GM18502 (cell line): ENCODE results near the gene BMS1.
"Not testable (repeated sequence)": the region's sequence is repeated elsewhere in the genome, so short reads cannot be mapped to it uniquely, and the experiment has no call there.

Source experiments
- ATAC-seq: cut with Tn5 transposase; IDR thresholded peaks from one replicate; pipeline ENCODE4 v1.9.1; 2021; ENCODE audit warnings: mild to moderate bottlenecking; ENCODE audit not compliant: unreplicated experiment, poor library complexity

Gene BMS1

GRCh38 chr10:42790835-42791234, 8.2 kb downstream of the BMS1 start:
- no peak for ATAC-seq

GRCh38 chr10:42795701-42796100, 13.1 kb downstream of the BMS1 start:
- no peak for ATAC-seq

GRCh38 chr10:42801135-42801534, 18.5 kb downstream of the BMS1 start:
- ATAC-seq: no peak

GRCh38 chr10:42802876-42803275, 20.3 kb downstream of the BMS1 start:
- no peak for ATAC-seq

DNA sequence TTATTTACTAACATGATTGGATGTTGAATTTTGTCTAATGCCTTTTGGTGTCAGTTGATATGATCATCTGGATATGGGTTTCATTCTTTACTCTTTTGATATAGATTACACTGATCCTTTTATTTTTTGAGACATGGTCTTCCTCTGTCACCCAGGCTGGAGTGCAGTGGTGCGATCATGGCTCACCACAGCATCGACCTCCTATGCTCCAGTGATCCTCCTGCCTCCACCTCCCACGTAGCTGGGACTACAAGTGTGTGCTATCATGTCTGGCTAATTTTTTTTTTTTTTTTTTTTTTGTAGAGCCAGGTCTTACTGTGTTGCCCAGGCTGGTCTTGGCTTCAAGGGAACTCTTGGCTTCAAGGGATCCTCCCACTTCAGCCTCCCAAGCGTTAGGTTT, 27.1 kb downstream of the BMS1 start:
- ATAC-seq: peak; percentile 69

DNA sequence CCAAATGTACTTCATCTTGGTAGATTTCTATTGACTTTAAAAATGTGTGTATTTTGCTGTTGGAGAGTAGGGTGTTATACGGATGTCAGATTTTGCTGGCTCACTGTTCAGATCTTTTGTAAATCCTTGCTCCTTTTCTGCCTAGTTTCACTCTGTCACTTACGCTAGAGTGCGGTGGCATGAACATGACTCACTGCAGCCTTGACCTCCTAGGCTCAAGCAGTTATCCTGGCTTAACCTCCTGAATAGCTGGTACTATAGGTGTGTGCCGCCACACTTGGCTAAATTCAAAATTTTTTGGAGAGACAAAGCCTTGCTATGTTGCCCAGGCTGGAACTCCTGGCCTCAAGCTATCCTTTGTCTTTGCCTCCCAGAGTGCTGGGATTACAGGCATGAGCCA, 29.4 kb downstream of the BMS1 start:
- no peak for ATAC-seq

GRCh38 chr10:42813989-42814687, 31.5 kb downstream of the BMS1 start:
- ATAC-seq: not testable (repeated sequence)

GRCh38 chr10:42816334-42816733, 33.7 kb downstream of the BMS1 start:
- ATAC-seq: not testable (repeated sequence)

- no peak for ATAC-seq
These were observed 34.3 kb downstream of the BMS1 start for GRCh38 chr10:42816912-42817311.

DNA sequence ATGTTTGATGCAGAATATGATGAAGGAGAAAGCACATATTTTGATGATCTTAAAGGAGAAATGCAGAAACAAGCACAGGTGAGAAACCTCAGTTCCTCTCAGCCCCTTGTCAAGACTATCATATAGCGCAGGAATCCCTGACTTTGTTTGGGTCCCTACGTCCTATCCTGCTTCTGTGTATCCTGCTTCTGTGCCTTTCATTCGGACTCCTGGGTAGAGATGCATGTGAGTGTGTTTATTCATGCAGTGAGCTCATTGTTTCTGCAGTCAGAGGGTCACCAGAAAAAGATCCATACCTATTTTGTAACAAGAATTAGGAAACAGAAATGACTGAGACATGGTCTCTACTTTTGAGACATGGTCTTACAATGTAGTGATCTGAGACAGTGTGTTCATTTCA, 34.8 kb downstream of the BMS1 start:
- ATAC-seq: not testable (repeated sequence)

DNA sequence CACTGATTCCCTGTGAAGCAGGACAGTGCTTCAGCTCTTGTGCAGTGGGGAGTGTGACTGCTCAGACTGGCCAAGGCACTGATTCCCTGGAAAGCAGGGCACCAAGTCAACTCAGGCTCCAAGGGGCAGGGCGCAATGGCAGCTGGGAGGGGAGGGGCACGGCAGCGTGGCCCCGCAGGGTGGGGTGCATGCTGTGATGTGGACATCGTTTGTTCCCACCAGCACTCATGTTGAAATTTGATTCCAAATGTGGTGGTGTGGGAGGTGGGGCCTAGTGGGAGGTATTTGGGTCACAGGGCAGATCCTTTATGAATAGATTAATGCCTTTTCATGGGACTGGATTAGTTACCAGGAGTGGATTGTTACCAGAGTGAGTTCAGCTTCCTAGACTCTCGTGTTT, 44.2 kb downstream of the BMS1 start:
- not testable (repeated sequence) for ATAC-seq

DNA sequence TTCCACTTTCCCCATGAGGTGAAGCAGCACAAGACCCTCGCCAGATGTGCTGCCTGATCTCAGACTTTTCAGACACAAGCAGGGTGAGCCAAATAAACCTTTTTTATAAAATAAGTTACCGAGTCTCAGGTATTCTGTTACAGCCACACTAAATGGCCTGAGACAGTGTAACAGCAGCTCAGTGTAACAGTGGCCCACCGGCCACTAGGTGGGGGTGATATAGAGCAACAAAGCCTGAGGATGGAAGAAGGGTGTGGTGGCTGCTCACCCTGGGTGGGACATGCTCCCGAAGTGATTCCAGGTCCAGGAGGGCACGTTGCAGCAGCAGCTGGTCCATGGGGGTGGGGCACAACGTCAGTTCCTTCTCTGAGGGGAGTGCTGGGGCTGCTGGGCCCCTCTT, 44.6 kb downstream of the BMS1 start:
- ATAC-seq: no peak

- ATAC-seq: not testable (repeated sequence)
These were observed 45.8 kb downstream of the BMS1 start for GRCh38 chr10:42828391-42828790.

DNA sequence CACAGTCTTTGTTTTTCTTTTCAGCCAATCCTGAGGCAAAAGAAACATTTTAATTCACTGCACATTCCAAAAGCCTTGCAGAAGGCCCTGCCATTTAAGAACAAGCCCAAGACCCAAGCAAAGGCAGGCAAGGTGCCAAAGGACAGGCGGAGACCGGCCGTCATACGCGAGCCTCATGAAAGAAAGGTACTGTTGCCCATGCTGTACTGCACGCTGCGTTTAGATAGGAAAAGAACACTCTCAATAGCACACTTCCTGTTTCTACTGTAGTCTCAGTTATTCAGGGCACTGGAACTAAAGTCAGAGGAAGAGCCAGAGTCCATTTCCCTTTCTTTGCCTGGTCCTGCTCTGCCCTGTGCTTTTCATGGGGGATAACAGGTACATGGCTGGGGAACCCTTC, 47.6 kb downstream of the BMS1 start:
- ATAC-seq: no peak

- ATAC-seq: no peak
These were observed 53.5 kb downstream of the BMS1 start for GRCh38 chr10:42836096-42836495.

DNA sequence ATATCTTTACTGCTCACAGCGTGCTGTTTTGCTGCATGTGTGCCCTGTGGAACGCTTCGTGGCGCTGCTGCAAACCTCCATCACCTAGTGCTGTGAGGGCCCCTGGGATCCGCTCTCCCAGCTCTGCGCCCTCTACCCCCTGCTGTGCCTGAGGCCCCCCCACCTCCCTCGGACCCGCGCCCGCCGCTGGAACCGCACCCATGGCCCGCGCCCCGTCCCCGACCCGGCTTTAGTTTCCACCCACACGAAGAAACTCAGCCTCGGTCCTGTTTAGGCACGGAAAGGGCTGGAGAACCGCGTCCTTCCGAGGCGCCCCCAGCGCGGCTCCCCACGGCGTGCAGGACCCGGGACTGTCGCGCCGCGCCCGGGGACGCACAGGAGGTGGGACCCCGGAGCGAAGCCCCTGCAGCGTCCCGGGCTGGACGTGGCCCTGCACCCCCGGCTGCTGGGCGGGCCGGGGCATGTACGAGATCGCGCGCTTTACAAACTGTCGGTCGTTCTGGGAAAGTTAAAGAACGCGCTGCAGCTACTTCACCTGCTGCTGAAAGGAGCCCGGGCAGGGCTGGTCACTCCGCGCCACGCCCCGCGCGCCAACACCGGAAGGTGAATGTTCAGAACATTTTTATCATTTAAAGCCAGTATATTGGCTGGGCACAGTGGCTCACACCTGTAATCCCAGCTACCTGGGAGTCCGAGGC, 54.3 kb downstream of the BMS1 start:
- no peak for ATAC-seq

GRCh38 chr10:42844810-42845209, 62.2 kb downstream of the BMS1 start:
- not testable (repeated sequence) for ATAC-seq

GRCh38 chr10:42847261-42847660, 64.7 kb downstream of the BMS1 start:
- not testable (repeated sequence) for ATAC-seq

DNA sequence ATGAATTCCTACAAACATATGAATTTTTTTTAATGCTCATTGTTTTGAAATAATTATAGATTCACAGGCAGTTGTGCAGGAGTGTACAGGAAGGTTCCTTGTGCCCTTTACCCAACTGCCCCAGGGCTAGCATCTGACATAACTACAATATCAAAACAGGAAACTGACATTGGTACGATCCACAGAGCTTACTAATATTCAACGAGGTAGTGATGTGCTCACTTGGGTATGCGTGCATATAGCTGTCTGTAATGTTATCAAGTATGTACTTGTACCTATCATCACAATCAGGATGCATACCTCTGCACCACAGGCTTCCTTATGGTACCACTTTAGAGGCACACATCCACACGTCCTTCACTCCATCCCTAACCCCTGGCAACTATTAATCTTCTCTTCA, 68.3 kb downstream of the BMS1 start:
- no peak for ATAC-seq

- no peak for ATAC-seq
These were observed 76.7 kb downstream of the BMS1 start for GRCh38 chr10:42859256-42859655.

- ATAC-seq: not testable (repeated sequence)
These were observed 77.4 kb downstream of the BMS1 start for GRCh38 chr10:42860016-42860415.

DNA sequence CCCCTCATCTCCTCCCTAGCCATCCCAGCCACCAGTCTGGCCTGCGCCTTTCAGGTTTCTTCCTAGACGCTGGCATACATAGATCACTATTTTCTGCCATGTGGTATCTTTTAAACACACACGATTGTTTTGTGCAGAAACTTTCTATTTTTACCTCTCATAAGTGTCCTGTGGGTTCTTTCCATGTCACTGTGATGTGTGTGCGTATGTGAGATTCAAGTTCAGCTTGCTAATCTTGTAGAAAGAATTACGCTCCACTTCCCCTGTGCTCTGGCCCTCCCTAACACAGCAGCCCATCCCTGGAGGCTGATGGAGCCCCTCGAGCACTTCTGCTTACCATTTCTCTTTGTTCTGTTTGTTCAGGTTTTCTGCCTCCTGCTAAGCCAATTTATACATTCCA, 80.2 kb downstream of the BMS1 start:
- ATAC-seq: not testable (repeated sequence)
